NCI-H345 treated with DMSO at 0.1 percent for 48 hours (cell line): ENCODE measurements around the gene TDRD7.
A peak's percentile ranks its signal among the peaks of the same experiment; 100 is the strongest.
"Not testable (repeated sequence)": the region's sequence is repeated elsewhere in the genome, so short reads cannot be mapped to it uniquely, and the experiment has no call there.

Source experiments
- DNase-seq: peaks from one replicate; lab custom pipeline; 2025; ENCODE audit not compliant: unreplicated experiment; lab: John Stamatoyannopoulos, UW

TDRD7 gene

DNA sequence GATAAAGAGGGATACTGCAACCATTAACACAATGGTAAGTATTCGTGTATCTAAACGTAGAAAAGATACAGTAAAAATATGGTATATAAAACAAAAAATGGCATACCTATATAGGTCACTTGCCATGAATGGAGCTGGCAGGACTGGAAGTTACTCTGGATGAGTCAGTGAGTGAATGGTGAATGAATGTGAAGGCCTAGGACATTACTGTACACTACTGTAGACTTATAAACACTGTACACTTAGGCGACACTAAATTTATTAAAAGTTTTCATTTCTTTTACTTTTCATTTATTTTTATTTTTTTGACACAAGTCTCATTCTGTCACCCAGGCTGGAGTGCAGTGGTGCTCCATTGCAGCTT is 14.1 kb downstream of the TDRD7 start:
- DNase-seq, result no peak

DNA sequence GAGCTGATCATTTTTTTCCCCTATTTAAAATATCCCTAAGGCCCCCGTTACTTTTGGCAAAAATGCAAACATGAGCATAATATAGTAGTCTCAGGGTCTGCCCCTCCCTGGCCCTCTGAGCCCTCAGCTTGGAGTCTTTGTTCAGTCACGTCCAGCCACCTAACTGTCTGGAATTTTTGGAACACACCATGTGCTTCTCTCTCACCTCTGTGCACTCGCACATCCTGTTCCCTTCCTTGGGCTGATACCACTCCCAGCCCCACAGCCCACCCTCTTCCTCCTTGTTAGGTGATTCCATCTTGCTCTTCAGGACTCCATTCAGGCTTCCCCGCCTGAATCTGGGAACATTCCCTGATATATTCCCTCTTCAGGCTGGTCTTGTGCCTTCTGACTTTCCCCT is 16.0 kb downstream of the TDRD7 start:
- DNase-seq, result no peak

DNA sequence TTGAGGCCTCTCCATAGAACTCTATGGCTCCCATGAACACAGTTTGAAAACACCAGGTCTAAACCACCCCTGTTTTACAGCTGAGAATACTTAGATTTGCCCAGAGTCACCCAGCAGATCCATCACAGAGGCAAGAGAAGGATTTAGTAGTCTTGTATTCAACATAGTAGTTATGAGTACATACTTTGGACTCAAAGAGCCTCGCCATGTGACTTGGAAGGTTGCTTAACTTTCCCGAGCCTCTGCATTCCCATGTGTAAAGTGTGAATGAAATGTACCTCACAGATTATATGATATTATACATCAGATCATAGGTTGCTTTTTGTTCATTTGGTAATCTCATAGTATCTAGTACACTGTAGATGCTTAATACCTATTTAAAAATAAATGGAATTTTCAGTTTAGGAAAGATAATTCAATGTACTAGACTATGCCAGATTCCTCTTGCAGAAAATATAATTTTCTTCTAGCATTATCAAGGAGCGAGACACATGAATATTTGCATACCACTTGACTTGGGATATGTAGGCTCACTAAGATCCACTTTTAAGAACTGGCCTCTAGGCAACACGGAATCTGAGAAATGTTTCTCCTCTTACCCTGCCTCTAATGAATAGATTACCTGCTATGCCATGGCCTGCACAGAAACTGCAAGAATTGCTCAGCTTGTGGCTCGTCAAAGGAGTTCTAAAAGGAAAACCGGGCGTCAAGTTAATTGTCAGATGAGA is 18.6 kb downstream of the TDRD7 start:
- no peak for DNase-seq

DNA sequence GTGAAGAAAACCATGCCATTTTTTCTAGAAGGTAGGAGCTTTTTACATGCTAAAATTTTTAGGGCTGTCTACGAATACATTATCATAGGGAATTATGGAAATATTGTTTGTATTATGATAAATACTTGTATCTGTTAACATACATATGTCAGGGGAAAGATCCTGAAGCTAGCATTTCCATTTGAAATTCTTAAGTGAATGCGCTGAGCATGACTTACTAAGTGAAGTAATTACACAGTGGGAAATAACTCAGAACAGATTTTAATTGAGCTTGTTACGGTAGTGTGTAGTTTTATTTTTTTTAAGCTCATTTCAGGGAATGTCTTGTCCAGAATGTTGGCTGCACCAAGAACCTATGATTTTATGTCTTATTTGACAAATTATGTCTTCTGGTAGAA is 19.1 kb downstream of the TDRD7 start:
- DNase-seq, result no peak

DNA sequence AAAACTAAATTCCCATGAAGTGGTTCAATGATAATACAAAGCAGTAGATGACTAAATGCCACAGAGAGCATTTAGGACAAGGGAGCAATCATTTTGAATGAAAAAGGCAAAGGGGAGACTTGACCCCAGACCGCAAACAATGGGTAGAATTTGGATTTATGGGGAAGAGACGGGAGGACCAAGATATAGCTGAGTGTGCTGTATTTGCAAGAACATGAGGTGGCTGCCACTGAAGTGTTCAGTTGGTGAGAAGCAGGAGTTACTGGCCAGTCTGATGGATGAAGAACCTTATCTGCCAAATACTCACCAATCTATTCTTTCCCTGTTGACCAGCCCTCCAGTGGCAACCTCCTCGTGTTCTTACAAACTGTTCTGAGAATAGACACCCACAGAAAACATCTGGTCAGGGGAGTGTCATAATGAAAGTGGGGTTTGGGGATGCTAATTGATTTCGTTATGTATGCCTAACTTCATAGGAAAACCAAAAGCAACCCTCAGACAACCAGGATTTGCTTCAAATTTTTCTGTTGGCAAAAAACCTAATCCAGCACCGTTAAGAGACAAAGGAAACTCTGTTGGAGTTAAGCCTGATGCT is 19.8 kb downstream of the TDRD7 start:
- no peak for DNase-seq

DNA sequence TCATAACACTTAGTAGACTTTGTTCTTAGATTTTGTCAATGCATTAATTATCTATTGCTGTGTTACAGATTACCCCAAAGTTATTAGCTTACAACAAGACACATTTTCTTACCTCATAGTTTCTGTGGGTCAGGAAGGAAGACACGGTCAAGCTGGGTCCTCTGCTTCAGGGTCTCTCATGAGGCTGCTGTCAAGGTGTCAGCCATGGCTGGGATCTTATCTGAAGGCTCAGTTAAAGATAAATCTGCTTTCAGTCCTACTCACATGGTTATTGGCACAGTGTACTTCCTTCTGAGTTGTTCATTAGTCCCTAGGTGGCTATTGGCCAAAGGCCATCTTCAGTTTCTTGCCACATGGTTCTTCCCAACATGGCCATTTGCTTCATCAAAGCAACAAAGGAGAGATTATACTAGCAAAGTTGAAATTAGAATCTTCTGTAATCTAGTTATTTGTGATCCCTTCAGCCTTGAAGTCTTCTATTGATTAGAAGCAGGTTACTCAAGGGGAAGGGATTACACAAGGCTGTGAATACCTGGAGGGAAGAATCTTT is 25.2 kb downstream of the TDRD7 start:
- DNase-seq, result no peak

DNA sequence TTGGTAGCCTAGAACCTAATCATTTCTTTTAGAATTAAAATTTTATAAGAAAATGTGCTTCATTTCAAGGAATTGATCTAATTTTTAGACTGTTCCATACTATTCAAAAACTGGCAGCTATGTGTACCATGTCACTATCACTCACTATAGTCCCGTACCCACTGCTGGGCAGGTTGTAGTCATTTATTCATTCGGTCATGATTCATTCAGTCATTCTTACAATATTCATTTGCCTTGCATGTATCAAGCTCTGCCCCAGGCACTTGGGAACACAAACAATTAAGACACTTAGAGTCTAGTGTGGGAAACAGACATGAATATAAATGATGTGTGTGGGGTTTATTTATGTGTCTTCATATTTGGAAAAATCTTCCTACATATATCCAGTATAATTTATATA is 26.4 kb downstream of the TDRD7 start:
- no peak for DNase-seq

DNA sequence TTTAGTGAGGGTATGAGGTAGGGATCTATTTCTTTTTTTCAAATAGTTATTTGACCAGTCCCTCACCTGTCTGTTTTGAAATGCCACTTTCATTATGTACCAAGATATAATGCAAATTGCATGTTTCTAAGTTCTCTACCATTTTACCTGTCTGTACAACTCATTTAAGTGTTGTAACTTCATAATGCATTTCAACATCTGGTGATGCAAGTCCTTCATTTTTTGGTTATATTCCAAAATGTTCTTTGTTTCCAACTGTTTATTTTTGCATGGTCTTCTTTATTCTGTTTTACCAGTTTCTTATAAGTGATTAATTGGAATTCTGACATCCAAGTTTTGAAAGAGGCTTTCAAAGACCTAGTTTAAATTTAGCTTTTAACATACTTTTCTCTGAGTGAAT is 26.8 kb downstream of the TDRD7 start:
- DNase-seq, result no peak

DNA sequence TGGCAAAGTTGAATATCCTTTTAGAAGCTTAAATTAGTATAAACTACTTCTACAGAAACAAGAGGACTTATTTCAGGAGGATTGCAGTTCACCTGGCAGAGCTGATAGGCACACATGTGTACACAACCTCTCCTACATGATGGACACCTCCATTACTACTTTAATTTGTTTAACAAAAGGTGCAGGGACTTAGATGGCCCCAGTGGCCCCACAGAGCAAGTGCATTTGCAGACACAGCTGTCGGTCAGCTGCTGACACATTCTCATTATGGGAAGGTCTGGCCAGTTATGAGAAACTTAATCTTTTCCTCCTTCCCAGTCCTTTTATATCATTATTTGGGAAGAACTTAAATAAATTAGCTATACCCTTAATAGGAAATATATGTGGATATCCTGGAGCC is 28.3 kb downstream of the TDRD7 start:
- no peak for DNase-seq

DNA sequence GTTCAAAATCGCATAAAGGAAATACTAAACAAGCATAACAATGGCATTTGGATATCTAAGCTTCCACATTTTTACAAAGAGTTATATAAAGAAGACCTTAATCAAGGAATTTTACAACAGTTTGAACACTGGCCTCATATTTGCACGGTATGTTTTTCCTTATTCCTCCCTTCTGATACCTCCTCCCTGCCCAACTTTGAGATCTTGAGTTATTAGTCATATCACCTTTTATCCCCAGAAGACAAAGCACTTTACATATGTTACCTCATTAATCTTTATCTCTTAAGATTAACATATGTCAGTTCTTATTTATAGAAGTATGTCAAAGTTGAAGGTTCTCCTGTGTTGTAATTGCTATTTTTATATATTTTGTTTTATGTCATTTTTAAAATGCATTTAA is 29.8 kb downstream of the TDRD7 start:
- DNase-seq, result no peak

DNA sequence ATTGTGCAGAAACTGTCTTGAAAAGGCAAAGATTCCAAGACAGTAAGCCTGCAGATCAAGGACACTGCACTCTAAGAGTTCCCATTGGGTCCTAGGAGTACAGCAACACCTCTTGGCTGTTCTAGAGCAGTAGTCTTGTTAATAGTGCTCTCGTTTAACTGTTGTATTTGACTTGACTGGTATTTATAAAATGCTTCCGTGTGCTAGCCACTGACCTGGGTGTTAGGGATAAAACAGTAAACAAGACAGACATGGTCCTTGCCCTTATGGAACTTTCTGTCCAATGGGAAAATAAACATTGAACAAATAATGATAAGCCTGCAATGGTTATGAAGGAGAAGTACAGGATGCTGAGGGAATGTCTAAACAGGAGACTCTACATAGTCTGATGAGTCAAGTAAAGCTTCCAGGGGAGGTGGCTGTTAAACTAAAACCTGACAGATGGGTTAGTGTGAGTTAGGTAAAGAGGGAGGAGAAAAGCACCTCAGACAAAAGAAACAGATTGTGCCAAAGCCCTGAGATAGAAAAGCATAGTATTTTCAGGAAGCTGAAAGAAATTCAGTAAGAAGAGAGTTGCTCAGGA is 33.3 kb downstream of the TDRD7 start:
- DNase-seq, result no peak

DNA sequence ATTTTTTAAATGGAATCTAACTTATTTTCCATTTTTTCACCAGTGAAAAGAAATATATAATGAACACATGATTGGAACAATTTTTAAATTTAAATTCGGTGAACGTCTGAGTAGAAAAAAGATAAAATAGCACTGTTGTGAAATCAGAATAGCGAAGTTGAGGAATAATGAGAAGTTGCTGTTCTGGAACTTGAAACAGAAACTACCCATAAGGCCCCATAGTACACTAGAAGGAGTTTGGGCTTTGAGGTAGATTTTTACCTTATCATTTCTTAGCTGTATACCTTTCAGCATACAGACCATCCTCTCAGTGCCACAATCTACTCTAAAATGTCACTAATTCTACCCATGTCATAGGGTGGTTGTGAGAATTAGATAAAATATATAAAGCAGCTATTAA is 35.1 kb downstream of the TDRD7 start:
- DNase-seq, result no peak

DNA sequence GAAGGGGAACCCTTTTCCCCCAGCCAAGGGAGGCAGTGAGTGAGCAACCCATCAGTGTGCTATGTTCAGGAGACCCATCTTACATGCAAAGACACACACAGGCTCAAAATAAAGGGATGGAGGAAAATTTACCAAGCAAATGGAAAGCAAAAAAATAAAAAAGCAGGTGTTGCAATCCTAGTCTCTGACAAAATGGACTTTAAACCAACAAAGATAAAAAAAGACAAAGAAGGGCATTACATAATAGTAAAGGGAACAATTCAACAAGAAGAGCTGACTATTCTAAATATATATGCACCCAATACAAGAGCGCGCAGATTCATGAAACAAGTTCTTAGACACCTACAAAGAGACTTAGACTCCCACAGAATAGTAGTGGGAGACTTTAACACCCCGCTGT is 41.7 kb downstream of the TDRD7 start:
- DNase-seq, result not testable (repeated sequence)

DNA sequence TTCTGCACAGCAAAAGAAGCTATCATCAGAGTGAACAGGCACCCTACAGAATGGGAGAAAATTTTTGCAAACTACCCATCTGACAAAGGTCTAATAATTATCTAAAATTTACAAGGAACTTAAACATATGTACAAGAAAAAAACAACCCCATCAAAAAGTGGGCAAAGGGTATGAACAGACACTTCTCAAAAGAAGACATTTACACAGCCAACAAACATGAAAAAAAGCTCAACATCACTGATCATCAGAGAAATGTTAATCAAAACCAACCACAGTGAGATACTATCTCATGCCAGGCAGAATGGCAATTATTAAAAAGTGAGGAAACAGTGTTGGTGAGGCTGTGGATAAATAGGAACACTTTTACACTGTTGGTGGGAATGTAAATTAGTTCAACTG is 44.9 kb downstream of the TDRD7 start:
- DNase-seq, result not testable (repeated sequence)

DNA sequence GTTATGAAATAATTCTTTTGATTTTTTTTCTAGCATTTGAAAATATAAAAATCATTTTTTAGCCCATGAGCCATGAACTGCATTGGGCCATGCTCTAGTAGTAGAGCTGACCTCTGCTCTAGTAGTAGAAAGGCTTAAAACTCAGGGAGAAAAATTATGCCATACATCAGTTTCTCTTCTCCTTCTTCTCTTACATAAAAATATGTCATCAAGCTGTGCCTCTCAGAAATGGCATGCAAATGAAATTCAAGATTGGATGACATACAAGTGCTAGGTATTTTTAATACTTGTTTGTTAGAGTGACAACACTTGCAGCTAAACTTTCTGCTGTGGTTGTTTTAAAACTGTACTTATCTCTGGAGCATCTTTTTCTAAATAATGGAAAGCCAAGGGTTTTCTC is 47.4 kb downstream of the TDRD7 start:
- no peak for DNase-seq

DNA sequence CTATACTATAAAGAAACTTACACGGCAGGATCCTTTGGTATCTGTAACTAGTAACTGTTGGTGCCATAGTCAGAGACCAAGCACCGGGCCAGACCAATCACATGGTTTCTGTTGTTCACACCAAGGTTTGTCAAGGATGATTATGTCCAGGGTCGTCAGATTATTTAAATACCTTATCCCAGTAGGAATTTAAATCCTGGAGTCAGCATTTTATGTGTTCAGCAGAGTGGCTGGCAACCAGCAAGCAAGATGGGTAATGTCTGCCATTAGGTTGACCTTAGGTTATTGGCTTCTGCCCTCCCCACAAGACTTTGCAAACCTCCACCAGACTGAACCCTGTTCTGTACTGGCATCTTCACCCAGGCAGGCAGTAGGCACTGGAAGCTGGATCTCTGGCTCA is 50.3 kb downstream of the TDRD7 start:
- no peak for DNase-seq

DNA sequence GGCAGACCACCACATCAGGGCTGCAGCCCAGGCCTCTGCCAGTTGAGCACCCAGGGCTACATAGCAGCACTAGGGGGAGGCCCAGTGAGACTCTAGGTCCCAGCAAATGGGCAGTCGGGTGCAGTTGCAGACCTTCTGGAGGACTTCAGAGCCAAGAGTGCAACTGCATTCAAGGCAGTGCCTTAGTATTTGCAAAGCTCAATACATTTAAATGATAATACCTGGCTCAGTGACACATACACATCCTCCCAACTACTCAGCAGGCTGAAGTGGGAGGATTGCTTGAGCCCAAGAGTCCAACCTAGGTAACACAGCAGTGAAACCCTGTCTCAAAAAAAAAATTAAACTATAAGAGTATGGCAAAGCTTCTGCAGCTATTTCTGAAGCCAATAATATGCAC is 51.0 kb downstream of the TDRD7 start:
- DNase-seq, result no peak

DNA sequence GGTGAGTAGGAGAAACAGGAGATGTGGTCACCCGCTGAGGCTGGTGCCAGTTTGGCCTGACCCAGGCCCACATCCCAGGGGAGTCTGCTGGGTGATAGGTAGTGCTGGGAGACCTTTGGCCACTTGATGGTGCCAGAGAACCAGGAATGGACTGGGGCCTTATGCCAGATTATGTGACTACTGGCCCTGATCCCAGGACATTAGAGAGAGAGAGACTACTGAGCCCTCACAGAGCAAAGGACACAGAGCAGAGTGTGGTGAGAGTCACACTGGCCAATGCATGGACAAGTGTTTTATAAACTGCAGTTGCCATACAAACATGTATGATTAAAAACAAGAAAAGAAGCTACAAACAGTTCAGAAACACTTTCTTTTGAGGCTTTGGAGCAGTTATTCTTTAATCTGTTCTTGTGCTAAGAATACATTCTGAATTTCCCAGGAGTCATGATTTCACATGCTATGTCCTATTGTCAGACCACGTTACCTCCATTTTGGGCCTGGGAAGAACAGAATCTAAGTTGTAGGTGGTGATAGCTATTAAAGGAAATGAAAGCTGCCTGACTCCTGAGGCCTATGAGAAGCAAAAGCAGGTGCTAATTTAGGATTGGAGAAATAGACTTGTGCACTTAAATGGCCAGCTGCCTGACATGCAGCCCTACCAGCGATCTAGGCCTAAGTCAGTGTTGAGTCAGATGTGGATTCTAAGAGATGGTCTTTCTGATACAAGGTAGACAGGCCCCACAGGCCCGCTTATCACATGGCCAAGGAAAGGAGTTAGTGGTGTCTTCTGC is 57.0 kb downstream of the TDRD7 start:
- DNase-seq, result peak; percentile 15

DNA sequence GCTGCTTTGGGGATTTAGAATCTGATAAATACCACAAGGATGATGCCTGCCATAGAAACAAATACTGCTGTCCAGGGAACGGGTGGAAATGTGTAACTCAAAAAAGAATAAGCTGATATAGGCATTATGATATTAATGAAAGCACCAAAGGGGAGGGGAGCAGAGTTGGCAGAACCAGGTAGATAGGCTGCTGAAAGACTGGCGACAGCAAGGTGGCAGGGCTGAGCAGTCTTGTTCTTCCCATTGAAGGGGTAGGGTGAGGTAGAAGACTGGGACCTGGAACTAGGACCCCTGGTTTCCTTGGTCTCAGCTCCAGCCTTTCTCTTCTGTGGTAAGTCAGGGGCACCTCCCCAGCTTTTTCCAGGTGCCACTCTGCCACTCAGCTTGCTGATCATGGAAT is 58.2 kb downstream of the TDRD7 start:
- DNase-seq, result no peak

DNA sequence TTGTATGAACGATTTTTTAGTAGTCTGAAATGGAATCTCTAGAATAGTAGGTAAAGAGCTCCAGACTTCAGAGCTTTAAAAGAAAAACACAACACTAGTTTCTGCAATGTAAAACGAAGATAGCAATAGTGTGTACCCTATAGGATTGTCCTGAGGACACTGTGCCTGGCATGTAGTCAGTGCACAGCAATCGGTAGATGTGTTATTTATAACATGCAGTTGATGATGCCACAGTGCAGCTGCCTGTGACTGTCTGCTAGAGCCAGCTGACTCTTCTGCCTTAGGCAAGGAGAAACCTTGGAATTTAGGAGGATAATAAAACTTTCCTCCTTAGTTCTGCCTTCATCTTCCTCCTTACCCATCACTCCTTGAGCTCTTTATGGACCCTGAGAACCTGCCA is 61.8 kb downstream of the TDRD7 start:
- DNase-seq, result no peak

DNA sequence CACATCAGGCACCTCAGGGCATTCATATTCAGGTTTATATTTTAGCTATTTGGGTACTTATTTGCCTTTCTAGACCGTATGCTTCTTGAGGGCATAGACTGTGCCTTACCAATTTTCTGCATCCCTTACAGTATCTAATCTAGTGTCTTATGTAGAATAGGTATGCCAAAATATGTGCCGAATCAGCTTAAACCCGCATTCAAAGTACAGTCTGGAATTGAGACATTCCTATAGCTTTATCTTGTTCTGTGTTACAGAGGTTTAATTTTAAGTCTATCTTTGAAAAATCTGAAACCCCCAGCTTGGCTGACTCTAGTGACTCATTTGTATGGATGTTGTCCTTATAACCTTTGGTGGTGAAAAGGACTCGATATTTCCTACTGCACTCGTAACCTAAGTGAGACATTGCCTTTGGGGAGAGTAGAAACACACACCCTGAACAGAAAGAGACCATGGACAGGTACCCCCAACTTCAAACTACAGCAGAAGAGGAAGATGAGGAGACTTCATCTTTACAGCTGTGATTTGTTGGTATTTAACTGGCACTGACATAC is 62.6 kb downstream of the TDRD7 start:
- no peak for DNase-seq
